Measurements from ENCODE around the gene FUT4.
A peak's percentile ranks its signal among the peaks of the same experiment; 100 is the strongest.
"Not testable (repeated sequence)": the region's sequence is repeated elsewhere in the genome, so short reads cannot be mapped to it uniquely, and the experiment has no call there.

Gene FUT4

DNA sequence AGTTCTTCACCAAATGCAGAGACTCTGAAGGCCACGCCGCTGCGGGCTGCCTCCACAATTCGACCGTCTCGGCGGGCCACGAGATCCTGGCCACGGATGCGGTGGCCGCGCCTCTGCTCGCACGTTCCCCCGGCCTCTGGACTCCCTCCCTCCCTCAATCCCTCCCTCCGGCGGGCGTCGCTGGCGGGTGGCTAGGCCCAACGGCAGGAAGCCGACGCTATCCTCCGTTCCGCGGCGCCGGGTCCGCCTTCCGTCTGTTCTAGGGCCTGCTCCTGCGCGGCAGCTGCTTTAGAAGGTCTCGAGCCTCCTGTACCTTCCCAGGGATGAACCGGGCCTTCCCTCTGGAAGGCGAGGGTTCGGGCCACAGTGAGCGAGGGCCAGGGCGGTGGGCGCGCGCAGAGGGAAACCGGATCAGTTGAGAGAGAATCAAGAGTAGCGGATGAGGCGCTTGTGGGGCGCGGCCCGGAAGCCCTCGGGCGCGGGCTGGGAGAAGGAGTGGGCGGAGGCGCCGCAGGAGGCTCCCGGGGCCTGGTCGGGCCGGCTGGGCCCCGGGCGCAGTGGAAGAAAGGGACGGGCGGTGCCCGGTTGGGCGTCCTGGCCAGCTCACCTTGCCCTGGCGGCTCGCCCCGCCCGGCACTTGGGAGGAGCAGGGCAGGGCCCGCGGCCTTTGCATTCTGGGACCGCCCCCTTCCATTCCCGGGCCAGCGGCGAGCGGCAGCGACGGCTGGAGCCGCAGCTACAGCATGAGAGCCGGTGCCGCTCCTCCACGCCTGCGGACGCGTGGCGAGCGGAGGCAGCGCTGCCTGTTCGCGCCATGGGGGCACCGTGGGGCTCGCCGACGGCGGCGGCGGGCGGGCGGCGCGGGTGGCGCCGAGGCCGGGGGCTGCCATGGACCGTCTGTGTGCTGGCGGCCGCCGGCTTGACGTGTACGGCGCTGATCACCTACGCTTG, at the start of gene FUT4:
Gene FUT4, plus strand, starts transcription at position 227 of the 951 bp plus-strand sequence. Its CDS starts 213 bp downstream, at position 440.
- peak; percentile 71 for DNase-seq

GRCh38 chr11:94494126-94494680, 49.5 kb upstream of the FUT4 start:
- no peak for DNase-seq

DNA sequence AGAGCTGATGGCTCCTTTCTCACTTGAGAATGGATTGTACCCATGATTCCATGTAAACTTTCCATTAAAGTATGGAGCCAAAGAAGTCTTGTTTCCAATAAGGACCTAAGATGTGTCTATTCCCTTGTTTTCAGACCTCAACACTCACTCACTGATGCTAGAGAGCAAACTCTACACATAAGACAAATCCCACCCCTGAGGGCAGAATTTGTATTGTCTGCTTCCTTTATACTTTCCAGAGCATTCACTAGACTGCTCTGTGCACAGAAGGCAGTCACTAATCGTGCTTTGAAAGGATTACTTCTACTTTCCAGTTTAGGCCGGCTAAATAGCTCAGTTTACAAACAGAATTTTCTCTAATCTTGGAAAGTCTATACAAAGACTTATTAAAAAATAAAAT, 43.5 kb upstream of the FUT4 start:
- no peak for DNase-seq

GRCh38 chr11:94501522-94501921, 42.2 kb upstream of the FUT4 start:
- no peak for DNase-seq

GRCh38 chr11:94504689-94505293, 38.9 kb upstream of the FUT4 start:
- DNase-seq: no peak

- DNase-seq: not testable (repeated sequence)
Observed at GRCh38 chr11:94506513-94506912, 37.2 kb upstream of the FUT4 start.

- no peak for DNase-seq
Observed at GRCh38 chr11:94507485-94507884, 36.2 kb upstream of the FUT4 start.

DNA sequence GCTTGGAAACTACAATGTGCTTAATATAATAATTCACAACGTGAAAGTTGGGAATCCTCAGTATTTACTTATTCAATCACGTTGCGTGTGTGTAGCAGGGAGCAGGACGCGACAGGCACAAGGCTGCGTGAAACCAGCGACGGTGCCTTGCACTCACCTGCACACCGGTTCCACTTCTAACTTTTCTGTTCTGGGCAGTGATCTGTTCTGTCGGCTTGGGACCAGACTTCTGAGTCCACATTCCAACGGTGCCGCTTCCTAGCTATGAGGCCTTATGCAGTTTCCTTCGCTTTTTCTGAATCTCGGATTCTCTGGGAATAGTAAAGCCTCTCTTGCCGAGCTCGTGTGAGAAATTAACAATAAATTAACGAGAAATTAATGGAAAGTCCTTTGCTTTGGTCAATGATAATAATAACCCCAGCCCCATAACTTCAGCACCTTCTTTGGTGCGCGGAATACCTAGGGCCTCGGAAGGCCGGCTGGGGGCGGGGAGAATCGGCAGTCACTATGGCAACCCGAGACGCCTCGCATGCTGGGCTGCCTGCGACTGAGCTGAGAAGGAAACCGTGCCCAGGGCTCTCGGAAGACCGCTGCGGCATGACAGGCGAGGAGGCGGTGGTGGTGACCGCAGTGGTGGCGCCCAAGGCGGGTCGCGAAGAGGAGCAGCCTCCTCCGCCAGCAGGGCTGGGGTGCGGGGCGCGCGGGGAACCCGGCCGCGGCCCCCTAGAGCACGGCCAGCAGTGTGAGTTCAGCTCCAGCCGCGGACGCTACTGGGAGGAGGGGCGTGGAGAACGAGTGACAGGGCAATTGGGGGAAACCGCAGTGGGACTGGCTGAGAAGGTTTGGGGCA, 31.6 kb upstream of the FUT4 start, which contains the start of gene C11orf97:
Gene C11orf97, plus strand, starts transcription at position 530 of the 850 bp plus-strand sequence. Its CDS starts 68 bp downstream, at position 598.
- peak; percentile 66 for DNase-seq

DNA sequence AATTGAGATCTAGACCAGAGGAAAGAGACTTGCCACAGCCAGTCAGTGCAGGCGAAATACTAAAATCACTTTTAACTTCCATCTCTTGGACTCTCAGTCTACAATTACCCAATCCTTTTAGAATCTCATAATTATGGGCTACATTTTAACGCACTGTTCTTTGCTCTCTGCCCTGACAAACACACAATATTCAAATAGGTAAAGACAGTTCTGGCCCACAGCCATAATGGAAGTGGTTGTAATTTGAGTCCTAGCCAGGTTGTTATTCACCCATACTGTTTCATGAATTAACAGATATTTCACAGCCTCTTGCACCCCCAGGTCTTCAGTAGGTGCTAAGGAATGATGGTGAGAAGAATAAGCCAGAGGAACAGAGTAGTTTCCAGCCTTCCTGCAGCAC, 30.6 kb upstream of the FUT4 start:
- DNase-seq: no peak

DNA sequence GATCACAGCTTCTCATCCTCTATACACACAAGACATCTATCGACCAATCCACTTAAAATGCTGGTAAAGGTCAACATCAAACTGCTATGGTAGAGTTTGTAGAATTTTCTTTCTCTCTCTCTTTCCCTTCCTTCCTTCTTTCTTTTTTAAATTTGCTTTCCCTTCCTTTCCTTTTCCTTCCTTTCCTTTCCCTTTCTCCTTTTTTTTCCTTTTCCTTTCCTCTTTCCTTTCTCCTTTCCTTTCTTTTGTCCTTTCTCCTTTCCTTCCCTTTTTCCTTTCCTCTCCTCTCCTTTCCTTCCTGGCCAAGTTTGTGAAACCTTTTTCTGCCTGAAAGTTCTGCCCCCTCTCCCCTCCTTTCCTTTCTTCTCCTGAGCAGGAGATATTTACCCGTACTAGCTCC, 28.3 kb upstream of the FUT4 start:
- DNase-seq: no peak

DNA sequence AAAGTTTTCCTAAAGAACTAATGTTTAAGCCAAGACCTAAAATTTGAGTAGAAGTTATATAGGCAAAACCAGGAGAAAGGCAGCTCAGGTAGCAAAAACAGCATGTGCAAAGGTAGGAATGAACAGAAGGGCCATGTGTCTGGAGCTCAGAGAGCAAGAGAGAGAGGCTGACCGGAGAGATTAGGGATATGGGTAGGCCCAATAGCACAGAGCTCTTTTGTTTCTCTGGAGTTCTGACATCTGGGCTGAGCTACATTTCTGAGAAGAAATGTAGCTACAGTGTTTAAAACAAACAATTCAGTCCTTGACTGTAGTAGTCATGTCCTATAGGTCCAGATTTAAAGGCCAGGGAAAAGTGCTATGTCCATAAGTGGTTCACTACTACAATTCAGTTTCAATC, 27.0 kb upstream of the FUT4 start:
- no peak for DNase-seq

GRCh38 chr11:94518300-94518699, 25.4 kb upstream of the FUT4 start:
- DNase-seq: no peak

DNA sequence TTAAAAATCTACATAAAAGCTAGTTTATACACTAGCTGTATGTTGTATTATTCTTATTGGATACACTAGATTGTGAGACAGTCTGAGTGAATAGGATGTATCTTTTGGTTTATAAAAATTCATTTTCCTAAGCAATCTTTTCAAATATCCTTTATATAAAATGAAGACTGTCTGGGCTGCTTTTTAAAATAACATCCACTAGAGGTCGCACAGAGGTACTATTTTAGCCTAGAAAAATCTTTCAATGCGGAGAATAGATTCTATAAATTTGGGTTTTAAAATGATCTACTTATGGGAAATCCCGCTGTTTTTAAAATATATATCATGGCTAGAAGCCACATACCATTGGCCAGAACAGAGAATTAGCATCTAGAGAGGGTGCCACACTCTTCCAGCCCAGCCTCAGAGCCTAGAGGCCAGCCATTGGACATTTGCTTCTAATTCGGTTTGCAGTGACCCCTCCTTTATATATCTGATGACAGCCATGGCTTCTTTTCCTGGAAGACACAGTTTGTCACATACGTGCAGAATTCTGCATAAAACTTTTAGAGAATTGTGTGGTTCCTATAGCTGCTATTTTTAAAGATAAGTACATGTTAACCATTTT, 24.1 kb upstream of the FUT4 start:
- DNase-seq: no peak

- DNase-seq: no peak
Observed at GRCh38 chr11:94521684-94522083, 22.0 kb upstream of the FUT4 start.

- no peak for DNase-seq
Observed at GRCh38 chr11:94524341-94524740, 19.4 kb upstream of the FUT4 start.

- no peak for DNase-seq
Observed at GRCh38 chr11:94525546-94526324, 18.0 kb upstream of the FUT4 start.

DNA sequence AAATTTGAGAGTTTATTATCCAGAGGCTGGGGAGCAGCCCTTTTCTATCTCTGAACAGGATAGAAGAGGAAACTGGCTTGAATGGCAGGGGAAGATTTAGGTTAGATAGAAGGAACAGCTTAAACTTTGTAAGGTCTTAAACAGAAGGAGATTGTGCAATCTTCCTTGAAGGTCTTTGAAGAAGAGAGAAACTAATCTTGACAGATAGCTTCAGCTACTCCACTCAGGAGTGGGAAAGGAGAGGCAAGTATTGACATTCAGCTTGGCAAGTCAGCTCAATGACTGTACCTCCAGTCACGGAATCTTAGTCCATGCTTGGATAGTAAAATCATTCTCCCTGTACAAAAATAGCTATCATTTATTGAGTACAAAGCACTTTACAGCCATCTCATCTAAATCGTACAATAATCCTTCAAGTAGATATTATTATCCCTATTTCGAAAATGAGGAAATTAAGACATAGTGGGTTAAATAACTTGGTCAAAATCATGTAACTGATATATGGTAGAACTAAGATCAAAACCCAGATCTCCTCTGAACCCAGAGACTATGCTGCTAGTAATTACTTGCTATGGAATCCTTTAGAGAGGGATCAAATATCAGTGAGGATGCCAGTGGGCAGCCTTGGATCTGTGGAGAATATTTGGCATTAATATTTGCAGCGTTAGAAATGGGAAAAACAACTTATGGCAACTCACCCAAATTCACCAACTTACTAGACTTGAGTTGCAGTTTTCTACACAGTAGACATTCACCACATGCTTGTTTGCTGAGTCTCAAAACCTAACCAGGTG, 16.9 kb upstream of the FUT4 start:
- no peak for DNase-seq

DNA sequence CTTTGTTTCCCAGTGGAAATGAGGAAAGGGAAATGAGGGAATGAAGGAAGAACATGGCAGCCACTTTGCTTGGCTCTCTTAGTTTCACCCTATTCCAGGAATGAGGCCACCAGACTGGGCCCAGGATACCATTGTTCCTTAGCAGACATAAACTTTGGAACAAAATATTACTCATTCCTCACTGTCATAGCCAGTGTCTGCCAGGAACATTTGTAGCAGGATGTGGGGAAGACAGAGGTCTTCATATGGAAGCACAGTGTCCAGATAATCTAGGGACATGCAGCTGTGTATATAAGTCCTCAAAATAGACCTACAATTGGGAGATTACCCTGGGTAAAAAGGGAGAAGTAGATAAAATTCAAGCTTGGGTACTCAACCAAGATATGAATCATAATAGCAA, 15.2 kb upstream of the FUT4 start:
- no peak for DNase-seq

DNA sequence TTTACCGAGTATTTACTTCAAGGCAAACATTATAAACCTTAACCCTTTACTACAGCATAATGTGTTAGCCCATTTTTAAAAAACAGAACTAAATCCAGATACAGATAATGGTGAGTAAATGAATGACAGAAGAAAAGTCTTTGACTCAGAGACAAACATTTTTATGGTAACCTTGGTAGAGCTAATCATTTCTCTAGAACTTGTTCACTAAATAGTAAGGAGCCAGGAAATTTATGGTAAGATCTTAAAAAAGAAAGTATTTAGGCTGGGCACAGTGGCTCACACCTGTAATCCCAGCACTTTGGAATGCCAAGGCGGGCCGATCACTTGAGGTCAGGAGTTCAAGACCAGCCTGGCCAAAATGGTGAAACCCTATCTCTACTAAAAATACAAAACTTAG, 11.5 kb upstream of the FUT4 start:
- no peak for DNase-seq

GRCh38 chr11:94533206-94533605, 10.5 kb upstream of the FUT4 start:
- DNase-seq: no peak

All from CD4-positive, alpha-beta T cell treated with Interleukin-15 for 1 hour (primary cell).